Vagina (tissue), 2 donors: ENCODE results near the gene THYN1. TPM values are rescaled to one million over a fixed set of nuclear protein-coding genes. Genes with fewer than 3 reads are reported as not detected.
A peak's percentile ranks its signal among the peaks of the same experiment; 100 is the strongest.

Source experiments
- DNase-seq, 2 donors: peaks; one replicate each; pipeline ENCODE4 v3.0.0-alpha.2; 2017; ENCODE audit errors: extremely low spot score in 2 of 2
- H3K27ac ChIP-seq: fragments of 200-600 bp; sonication (generic); one replicate; pipeline ENCODE4 v1.5.1; 2019
- H3K27me3 ChIP-seq: fragments of 200-600 bp; sonication (generic); one replicate; pipeline ENCODE4 v1.5.1; 2019
- H3K36me3 ChIP-seq, 2 donors: fragments of 200-600 bp; sonication (generic); one replicate each; pipeline ENCODE4 v1.5.1; 2017 to 2019
- H3K4me1 ChIP-seq: fragments of 200-600 bp; sonication (generic); one replicate; pipeline ENCODE4 v1.5.1; 2019
- H3K4me3 ChIP-seq, 2 donors: fragments of 200-600 bp; sonication (generic); 1 replicate in 1 of 2; 2 replicates in 1 of 2; pipeline ENCODE4 v1.5.1; 2016 to 2019
- H3K9me3 ChIP-seq: fragments of 200-600 bp; sonication (generic); one replicate; pipeline ENCODE4 v1.5.1; 2019
- CTCF ChIP-seq, 3 experiments: fragments of 450-650 bp in 2 of 3; fragments of 200-600 bp in 1 of 3; sonication (generic) in 1 of 3; IDR thresholded peaks; one replicate each; pipeline ENCODE4 v1.5.1; 2017 to 2019; ENCODE audit warnings: antibody characterized with exemption in 3 of 3, mild to moderate bottlenecking in 2 of 3, moderate library complexity in 2 of 3
- POLR2A ChIP-seq, 2 donors: fragments of 450-650 bp; IDR thresholded peaks; one replicate each; pipeline ENCODE4 v1.6.1; 2017; ENCODE audit warnings: antibody characterized with exemption in 2 of 2, mild to moderate bottlenecking in 2 of 2, moderate library complexity in 2 of 2
- POLR2AphosphoS5 ChIP-seq, 2 donors: sonication (generic); formaldehyde crosslinking; IDR thresholded peaks; one replicate each; pipeline ENCODE4 v1.9.0; 2017; ENCODE audit warnings: antibody characterized with exemption in 2 of 2, mild to moderate bottlenecking in 2 of 2, low read depth in 1 of 2; ENCODE audit not compliant: insufficient read depth in 1 of 2
- intact Hi-C: fragments of 100-400 bp; cut with DNase I; formaldehyde crosslinking; loops from one replicate; pipeline ENCODE4 v1.15.1; 2023
- total RNA-seq: library from RNA; depleted of rRNA; stranded (reverse); fragments of >200 nt; gene quantifications from one replicate; pipeline ENCODE4 v1.2.3, GENCODE V29; 2016

The THYN1 gene
- total RNA-seq, 1 donor from 2014 or later, result 39.8 TPM

DNA sequence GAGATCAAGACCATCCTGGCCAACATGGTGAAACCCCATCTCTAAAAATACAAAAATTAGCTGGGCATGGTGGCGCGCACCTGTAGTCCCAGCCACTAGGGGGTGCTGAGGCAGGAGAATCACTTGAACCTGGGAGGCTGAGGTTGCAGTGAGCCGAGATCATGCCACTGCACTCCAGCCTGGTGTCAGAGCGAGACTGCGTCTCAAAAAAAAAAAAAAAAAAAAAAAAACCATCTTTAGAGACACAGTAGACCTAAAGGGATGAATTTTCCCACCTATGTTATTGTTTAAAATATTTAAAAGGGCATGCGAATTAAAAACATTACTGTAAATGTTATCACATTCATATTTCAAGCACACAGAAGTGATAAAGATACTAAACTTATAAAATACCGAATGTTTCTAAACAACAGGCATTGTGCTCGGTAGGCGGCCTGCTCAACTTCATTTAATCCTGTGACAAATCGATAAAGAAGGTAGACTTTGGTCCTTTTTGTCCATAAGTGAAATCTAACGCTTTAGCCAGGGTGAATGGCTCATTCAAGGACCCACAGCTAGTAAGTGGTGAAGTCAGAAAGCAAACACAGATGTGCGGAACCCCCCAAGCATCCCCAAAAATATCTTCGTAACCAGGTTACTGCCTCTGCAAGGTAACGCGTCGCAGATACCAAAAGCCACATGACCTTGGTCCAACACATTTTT lies 45.5 kb downstream of the THYN1 start:
- peaks cover 0 to 29% of the 10 kb centered on the region in 2 donors for H3K36me3 ChIP-seq
- intact Hi-C loops, result no loop called here
- H3K4me3 ChIP-seq, result no peak overlapping the region
- DNase-seq, result no peak
- no peaks in the 10 kb centered on the region for H3K4me1 ChIP-seq
- no peaks in the 10 kb centered on the region for H3K9me3 ChIP-seq
- no peaks in the 10 kb centered on the region for H3K27me3 ChIP-seq
- TF ChIP-seq POLR2AphosphoS5 (IDR thresholded peaks at IDR 0.05; ENCODE audit: insufficient read depth in 1 of 2, low read depth in 1 of 2) (no peak), CTCF (IDR thresholded peaks at IDR 0.05) (peak; percentile 13 to 55 (median 40))
- H3K27ac ChIP-seq, result no peak overlapping the region

DNA sequence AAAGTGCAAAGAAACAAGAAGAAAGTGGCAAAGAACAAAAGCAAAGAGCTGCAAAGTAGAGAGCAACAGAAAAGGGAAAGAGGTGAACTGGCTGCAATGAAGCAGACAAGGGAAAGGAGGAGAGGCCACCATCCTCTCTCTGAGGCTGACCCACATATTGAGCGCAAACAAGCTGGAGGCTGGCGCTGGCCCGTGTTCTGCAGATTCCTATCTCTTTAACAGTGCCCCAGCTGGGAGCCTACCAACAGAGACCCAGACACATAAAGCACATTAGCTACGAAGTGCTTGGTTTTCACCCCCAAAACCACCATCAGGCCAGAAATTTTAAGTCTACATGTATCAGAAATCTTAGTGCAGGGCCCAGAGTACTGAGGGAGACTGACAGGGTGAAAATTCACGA lies 47.0 kb downstream of the THYN1 start:
- TF ChIP-seq CTCF (IDR thresholded peaks at IDR 0.05) (no peak), POLR2AphosphoS5 (IDR thresholded peaks at IDR 0.05; ENCODE audit: insufficient read depth in 1 of 2, low read depth in 1 of 2) (no peak), POLR2A (IDR thresholded peaks at IDR 0.05) (no peak)
- intact Hi-C loops, result no loop called here
- peaks cover 0 to 41% of the 10 kb centered on the region in 2 donors for H3K36me3 ChIP-seq

GRCh38 chr11:134205729-134206128 lies 47.4 kb downstream of the THYN1 start:
- no peak for DNase-seq
- no peaks in the 10 kb centered on the region for H3K4me1 ChIP-seq
- H3K4me3 ChIP-seq, result no peak overlapping the region
- peaks cover 0 to 45% of the 10 kb centered on the region in 2 donors for H3K36me3 ChIP-seq
- no peaks in the 10 kb centered on the region for H3K9me3 ChIP-seq
- intact Hi-C loops, result no loop called here
- no peak for TF ChIP-seq POLR2AphosphoS5 (IDR thresholded peaks at IDR 0.05; ENCODE audit: insufficient read depth in 1 of 2, low read depth in 1 of 2)
- no peak for TF ChIP-seq CTCF (IDR thresholded peaks at IDR 0.05)
- TF ChIP-seq POLR2A (IDR thresholded peaks at IDR 0.05), result no peak
- H3K27ac ChIP-seq, result no peak overlapping the region
- no peaks in the 10 kb centered on the region for H3K27me3 ChIP-seq

More for the DNA sequence above, 47.0 kb downstream of the THYN1 start:
- H3K4me3 ChIP-seq, result no peak overlapping the region
- H3K9me3 ChIP-seq, result no peaks in the 10 kb centered on the region
- no peaks in the 10 kb centered on the region for H3K4me1 ChIP-seq
- H3K27ac ChIP-seq, result no peak overlapping the region
- DNase-seq, result no peak
- no peaks in the 10 kb centered on the region for H3K27me3 ChIP-seq

DNA sequence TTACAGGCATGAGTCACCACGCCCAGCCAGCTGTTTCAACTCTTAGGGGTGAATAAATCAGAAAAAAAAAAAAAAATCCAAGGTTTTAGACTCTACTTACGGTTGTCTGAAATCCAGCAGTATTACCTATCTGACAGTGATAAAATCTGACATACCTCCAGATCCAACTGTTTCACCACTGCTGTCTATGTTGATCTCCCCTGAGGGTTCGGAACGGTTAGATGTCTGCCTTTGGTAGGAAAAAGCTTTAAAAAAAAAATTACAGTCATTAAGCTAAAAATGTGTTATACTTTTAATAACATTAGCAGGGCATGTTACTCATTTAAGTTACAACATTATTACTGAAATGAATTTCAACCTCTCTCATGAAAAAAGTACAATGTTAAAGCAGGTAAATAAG lies 50.5 kb downstream of the THYN1 start:
- Histone ChIP-seq H3K9me3 (no peaks in the 10 kb centered on the region), H3K27me3 (no peaks in the 10 kb centered on the region), H3K36me3 (peaks cover 0 to 41% of the 10 kb centered on the region in 2 donors), H3K4me1 (no peaks in the 10 kb centered on the region), H3K27ac (no peak overlapping the region), H3K4me3 (no peak overlapping the region)
- TF ChIP-seq POLR2AphosphoS5 (IDR thresholded peaks at IDR 0.05; ENCODE audit: insufficient read depth in 1 of 2, low read depth in 1 of 2), result no peak
- no peak for TF ChIP-seq CTCF (IDR thresholded peaks at IDR 0.05)
- no peak for TF ChIP-seq POLR2A (IDR thresholded peaks at IDR 0.05)
- intact Hi-C loops, result no loop called here
- no peak for DNase-seq

DNA sequence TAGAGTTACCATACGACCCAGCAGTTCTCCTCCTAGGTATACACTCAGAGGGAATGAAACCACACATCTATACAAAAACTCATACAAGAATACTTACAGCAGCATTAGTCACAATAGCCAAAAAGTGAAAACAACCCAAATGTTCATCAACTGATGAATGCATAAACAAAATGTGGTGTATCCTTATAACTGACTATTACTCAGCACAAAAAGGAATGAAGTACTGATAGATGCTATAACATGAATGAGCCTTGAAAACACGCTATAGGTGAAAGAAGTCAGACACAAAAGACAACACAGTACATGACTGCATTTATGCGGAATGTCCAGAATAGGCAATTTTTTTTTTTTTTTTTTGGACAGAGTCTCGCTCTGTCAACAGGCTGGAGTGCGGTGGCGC lies 52.5 kb downstream of the THYN1 start:
- H3K4me3 ChIP-seq, result no peak overlapping the region
- no peak overlapping the region for H3K27ac ChIP-seq
- no peaks in the 10 kb centered on the region for H3K9me3 ChIP-seq
- TF ChIP-seq CTCF (IDR thresholded peaks at IDR 0.05) (no peak), POLR2A (IDR thresholded peaks at IDR 0.05) (no peak), POLR2AphosphoS5 (IDR thresholded peaks at IDR 0.05; ENCODE audit: insufficient read depth in 1 of 2, low read depth in 1 of 2) (no peak)
- DNase-seq, result no peak
- H3K4me1 ChIP-seq, result no peaks in the 10 kb centered on the region
- intact Hi-C loops, result no loop called here
- no peaks in the 10 kb centered on the region for H3K27me3 ChIP-seq
- H3K36me3 ChIP-seq, result peaks cover 0 to 34% of the 10 kb centered on the region in 2 donors
